Activated T-cell treated with anti-CD3 and anti-CD28 coated beads, Interleukin-2, amount 50 U/mL, for 1 hour (primary cell): Measurements from ENCODE around the gene SHISAL2B.
"Not testable (repeated sequence)": the region's sequence is repeated elsewhere in the genome, so short reads cannot be mapped to it uniquely, and the experiment has no call there.

Experiments
- DNase-seq: peaks from one replicate; pipeline ENCODE4 v3.0.0-alpha.2; 2020

Gene SHISAL2B

GRCh38 chr5:64690417-64691151, at the start of gene SHISAL2B:
SHISAL2B (plus strand) TSS chr5:64690503; CDS start chr5:64690624, 121 bp downstream.
- DNase-seq = no peak

DNA sequence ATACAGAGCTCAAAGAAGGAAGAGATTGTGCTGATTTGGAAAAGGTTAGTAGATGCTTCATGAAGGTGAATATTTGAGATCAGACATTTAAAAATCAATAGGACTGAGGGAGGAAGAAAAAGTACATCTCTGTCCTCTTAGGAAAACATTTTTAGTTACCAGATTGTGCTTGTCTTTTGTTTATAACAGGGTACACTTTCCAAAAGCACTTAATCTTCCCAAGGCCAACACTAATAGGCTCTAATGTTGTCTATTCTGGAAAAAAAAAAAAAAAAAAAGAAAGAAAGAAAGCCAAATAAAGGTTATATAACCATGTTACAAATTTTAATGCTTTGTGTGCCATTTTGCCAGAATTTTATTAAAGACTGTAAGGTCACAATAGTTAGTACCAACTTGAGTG, 45.5 kb upstream of the SHISAL2B start:
- no peak for DNase-seq

GRCh38 chr5:64646169-64646568, 44.1 kb upstream of the SHISAL2B start:
- DNase-seq = no peak

DNA sequence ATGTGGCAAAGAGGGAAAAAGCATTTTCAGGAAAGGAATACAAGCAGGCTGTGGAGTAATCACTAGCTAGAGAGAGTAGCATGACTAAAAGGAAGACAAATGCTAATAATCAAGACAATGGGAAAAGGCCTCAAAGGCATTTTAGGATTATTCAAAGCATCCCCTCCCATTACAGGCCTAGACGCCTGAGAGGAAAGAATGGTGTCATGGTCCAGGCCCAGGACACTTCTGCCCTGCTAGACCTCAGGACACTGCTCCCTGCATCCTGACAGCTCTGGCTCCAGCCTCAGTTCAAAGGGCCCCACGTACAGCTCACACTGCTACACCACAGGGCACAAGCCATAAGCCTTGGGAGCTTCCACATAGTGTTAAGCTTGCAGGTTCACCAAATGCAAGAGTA, 40.8 kb upstream of the SHISAL2B start:
- DNase-seq = no peak

GRCh38 chr5:64653766-64654560, 36.3 kb upstream of the SHISAL2B start:
- DNase-seq = no peak

DNA sequence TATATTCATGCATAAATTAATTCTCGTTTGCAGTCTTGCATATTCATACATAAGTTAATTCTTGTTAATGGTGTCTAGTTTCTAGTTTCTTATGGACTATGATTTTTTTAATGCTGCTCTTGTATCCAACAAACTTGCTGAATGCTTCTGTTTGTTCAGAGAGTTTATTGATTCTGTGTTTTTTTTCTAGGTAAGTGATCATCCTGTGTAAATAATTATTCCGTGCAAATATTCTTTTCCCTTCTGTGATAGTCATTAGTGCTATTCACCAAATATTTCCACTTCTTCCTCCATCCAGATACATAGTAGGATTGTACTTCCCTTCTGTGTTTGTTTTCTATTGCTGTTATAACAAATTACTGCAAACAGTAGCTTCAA, 35.8 kb upstream of the SHISAL2B start:
- no peak for DNase-seq

- no peak for DNase-seq
Measured at GRCh38 chr5:64655596-64655995, 34.7 kb upstream of the SHISAL2B start.

- no peak for DNase-seq
Measured at GRCh38 chr5:64659289-64659688, 31.0 kb upstream of the SHISAL2B start.

DNA sequence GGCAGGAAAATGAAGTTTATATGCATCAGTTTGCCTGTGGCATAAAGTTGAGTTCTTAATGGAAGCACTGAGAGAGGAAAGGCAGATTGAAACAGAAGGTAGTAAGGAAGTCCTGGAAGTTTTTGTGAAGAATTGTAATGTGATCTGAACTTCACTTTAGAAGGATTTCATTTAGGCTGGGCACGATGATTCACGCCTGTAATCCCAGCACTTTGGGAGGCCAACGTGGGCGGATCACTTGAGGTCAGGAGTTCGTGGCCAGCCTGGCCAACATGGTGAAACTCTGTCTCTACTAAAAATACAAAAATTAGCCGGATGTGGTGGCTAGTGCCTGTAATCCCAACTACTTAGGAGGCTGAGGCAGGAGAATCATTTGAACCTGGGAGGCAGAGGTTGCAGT, 27.1 kb upstream of the SHISAL2B start:
- not testable (repeated sequence) for DNase-seq

DNA sequence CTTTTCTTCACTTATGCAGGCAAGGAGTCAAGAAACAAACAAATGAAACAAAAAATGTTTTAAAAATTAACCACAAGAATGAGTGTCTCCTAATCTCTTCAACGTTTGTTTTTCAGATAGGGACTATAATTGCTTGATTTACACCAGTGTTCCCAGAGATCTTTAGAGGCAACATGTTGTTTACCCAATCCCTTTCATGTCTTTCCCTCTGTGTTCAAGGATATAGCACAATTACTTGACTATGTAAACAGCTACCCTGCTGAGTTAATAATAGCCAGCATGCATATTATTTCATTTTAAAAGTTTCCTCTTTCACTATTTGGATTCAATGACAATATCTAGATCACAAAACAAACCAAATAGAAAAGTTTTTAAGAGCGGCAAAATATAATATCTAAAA, 25.1 kb upstream of the SHISAL2B start:
- no peak for DNase-seq

DNA sequence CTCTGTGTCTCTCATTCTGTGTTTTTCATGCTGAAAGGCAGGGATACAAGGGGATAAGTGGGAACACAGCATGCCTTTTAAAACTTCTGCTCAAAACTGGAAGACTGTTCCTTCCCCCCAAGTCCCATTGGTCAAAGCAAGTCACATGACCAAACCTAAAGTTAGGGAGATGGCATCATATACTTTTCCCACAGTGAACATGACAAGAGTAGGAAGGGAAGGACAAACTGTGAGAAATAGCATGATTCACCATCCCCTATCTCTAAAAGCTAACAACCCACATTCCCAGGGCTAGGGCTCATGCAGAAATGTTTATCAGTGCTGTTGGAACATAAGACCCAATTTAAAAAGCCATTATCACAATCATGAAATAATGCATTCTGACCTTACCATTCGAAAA, 24.2 kb upstream of the SHISAL2B start:
- DNase-seq = no peak

GRCh38 chr5:64667068-64667467, 23.2 kb upstream of the SHISAL2B start:
- no peak for DNase-seq

- DNase-seq = no peak
Measured at GRCh38 chr5:64670277-64670676, 20.0 kb upstream of the SHISAL2B start.

GRCh38 chr5:64671678-64672077, 18.6 kb upstream of the SHISAL2B start:
- no peak for DNase-seq

GRCh38 chr5:64678374-64678773, 11.9 kb upstream of the SHISAL2B start:
- no peak for DNase-seq

DNA sequence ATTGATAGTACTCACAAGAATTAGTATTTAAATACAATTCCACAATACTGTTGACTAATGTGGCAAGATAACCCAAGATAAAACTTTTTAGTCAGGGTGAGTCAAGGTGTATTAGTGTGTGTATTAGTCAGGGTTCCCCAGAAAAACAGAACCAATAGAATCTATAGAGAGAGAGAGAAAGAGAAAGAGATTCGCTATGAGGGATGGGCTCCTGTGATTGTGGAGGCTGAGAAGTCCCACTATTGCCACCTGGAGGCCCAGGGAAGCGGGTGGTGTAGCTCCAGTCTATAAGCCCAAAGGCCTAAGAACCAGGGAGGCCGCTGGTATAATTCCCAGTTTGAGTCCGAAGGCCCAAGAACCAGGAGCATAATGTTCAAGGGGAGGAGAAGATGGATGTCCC, 10.0 kb upstream of the SHISAL2B start:
- no peak for DNase-seq

- DNase-seq = no peak
Measured at GRCh38 chr5:64682608-64683007, 7.7 kb upstream of the SHISAL2B start.

GRCh38 chr5:64685866-64686265, 4.4 kb upstream of the SHISAL2B start:
- DNase-seq = no peak

- no peak for DNase-seq
Measured at GRCh38 chr5:64688391-64688790, 1.9 kb upstream of the SHISAL2B start.

- DNase-seq = no peak
Measured at GRCh38 chr5:64688965-64689364, 1.3 kb upstream of the SHISAL2B start.

DNA sequence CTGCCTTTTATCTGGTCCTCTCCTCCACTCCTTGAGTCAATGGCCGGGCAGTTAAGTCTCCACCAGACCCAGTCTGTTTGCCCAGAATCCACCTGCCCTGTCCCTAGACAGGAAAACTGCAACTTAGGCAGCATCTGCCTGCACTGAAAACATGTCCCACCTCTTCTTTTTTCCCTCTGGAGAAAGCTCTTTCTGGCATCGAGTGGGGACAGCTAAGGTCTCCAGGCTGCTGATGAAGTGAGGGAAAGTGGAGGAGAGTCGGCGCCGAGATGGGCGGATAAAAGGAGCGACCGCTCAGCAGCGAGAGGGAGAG, 243 bp upstream of the SHISAL2B start:
- no peak for DNase-seq

GRCh38 chr5:64691291-64691690, 988 bp downstream of the SHISAL2B start:
- DNase-seq = no peak

- DNase-seq = no peak
Measured at GRCh38 chr5:64693636-64694035, 3.3 kb downstream of the SHISAL2B start.

- DNase-seq = not testable (repeated sequence)
Measured at GRCh38 chr5:64696414-64696813, 6.1 kb downstream of the SHISAL2B start.

- no peak for DNase-seq
Measured at GRCh38 chr5:64700765-64701164, 10.5 kb downstream of the SHISAL2B start.
